Neural crest cell (in vitro differentiated cells): ENCODE measurements around the gene MUC12. TPM values are rescaled to one million over a fixed set of nuclear protein-coding genes. Genes with fewer than 3 reads are reported as not detected.
"Not testable (repeated sequence)": the region's sequence is repeated elsewhere in the genome, so short reads cannot be mapped to it uniquely, and the experiment has no call there.

Experiments
- DNase-seq: peaks from one replicate; pipeline ENCODE4 v3.0.0; 2021; ENCODE audit warnings: low read depth, mixed read lengths, low spot score
- H3K27ac Mint-ChIP-seq: one replicate; pipeline ENCODE4 v1.8.0; 2021; ENCODE audit warnings: mild to moderate bottlenecking, mixed read lengths; ENCODE audit not compliant: unreplicated experiment
- H3K27me3 Mint-ChIP-seq: 2 replicates; pipeline ENCODE4 v1.8.0; 2021; ENCODE audit warnings: low read depth, mild to moderate bottlenecking, mixed read lengths
- H3K36me3 Mint-ChIP-seq: 2 replicates; pipeline ENCODE4 v1.8.0; 2021; ENCODE audit warnings: low read depth, mild to moderate bottlenecking, mixed read lengths
- H3K4me1 Mint-ChIP-seq: 2 replicates; pipeline ENCODE4 v1.8.0; 2021; ENCODE audit warnings: mixed read lengths
- H3K4me3 Mint-ChIP-seq: one replicate; pipeline ENCODE4 v1.8.0; 2021; ENCODE audit warnings: mild to moderate bottlenecking, mixed read lengths
- H3K9me3 Mint-ChIP-seq: 2 replicates; pipeline ENCODE4 v1.8.0; 2021; ENCODE audit warnings: mixed read lengths
- CTCF ChIP-seq: fragments of 200-600 bp; sonication (generic); conservative IDR thresholded peaks from 2 replicates; pipeline ENCODE4 v1.5.0; 2021; ENCODE audit warnings: antibody characterized with exemption, mild to moderate bottlenecking
- total RNA-seq: library from RNA; stranded (reverse); gene quantifications from 2 replicates; pipeline ENCODE4 v1.2.1, GENCODE V29; 2021

Gene MUC12
- total RNA-seq, 1 donor from 2014 or later: 4.9 TPM

- Mint-ChIP-seq H3K27ac (no peak overlapping the region), H3K4me3 (no peak overlapping the region), H3K27me3 (peaks cover 77% of the 10 kb centered on the region), H3K36me3 (no peaks in the 10 kb centered on the region), H3K4me1 (peaks cover 4% of the 10 kb centered on the region), H3K9me3 (no peaks in the 10 kb centered on the region)
- TF ChIP-seq CTCF: no peak
- DNase-seq: peak; percentile 80
These were observed 89.0 kb downstream of the MUC12 start for GRCh38 chr7:101058355-101058754.

GRCh38 chr7:101059620-101059942 is 90.2 kb downstream of the MUC12 start:
- Mint-ChIP-seq H3K27ac (no peak overlapping the region), H3K36me3 (no peaks in the 10 kb centered on the region), H3K4me3 (no peak overlapping the region), H3K9me3 (no peaks in the 10 kb centered on the region), H3K27me3 (peaks cover 79% of the 10 kb centered on the region), H3K4me1 (peaks cover 4% of the 10 kb centered on the region)
- no peak for DNase-seq
- peak; percentile 3 for TF ChIP-seq CTCF

- H3K27ac Mint-ChIP-seq: no peak overlapping the region
- H3K4me1 Mint-ChIP-seq: peaks cover 4% of the 10 kb centered on the region
- no peaks in the 10 kb centered on the region for H3K36me3 Mint-ChIP-seq
- H3K9me3 Mint-ChIP-seq: no peaks in the 10 kb centered on the region
- peaks cover 69% of the 10 kb centered on the region for H3K27me3 Mint-ChIP-seq
- H3K4me3 Mint-ChIP-seq: no peak overlapping the region
- no peak for DNase-seq
- no peak for TF ChIP-seq CTCF
These were observed 91.6 kb downstream of the MUC12 start for GRCh38 chr7:101060992-101061391.

GRCh38 chr7:101064176-101064550 is 94.8 kb downstream of the MUC12 start:
- not testable (repeated sequence) for H3K4me3 Mint-ChIP-seq, H3K27ac Mint-ChIP-seq, H3K36me3 Mint-ChIP-seq

GRCh38 chr7:101065162-101065561 is 95.8 kb downstream of the MUC12 start:
- H3K36me3 Mint-ChIP-seq, H3K4me3 Mint-ChIP-seq, H3K27ac Mint-ChIP-seq, H3K4me1 Mint-ChIP-seq, H3K9me3 Mint-ChIP-seq, DNase-seq: not testable (repeated sequence)
- peaks cover 52% of the 10 kb centered on the region for H3K27me3 Mint-ChIP-seq

More at GRCh38 chr7:101064176-101064550, 94.8 kb downstream of the MUC12 start:
- DNase-seq, H3K4me1 Mint-ChIP-seq, H3K9me3 Mint-ChIP-seq: not testable (repeated sequence)
- peaks cover 54% of the 10 kb centered on the region for H3K27me3 Mint-ChIP-seq

- Mint-ChIP-seq H3K27ac (peak overlapping the region; percentile 8), H3K36me3 (no peaks in the 10 kb centered on the region), H3K9me3 (no peaks in the 10 kb centered on the region), H3K27me3 (peaks cover 45% of the 10 kb centered on the region), H3K4me3 (no peak overlapping the region), H3K4me1 (peaks cover 7% of the 10 kb centered on the region)
- no peak for DNase-seq
- TF ChIP-seq CTCF: no peak
These were observed 96.9 kb downstream of the MUC12 start for GRCh38 chr7:101066141-101066832.
